ENCODE data around the gene MOB2.

DNA sequence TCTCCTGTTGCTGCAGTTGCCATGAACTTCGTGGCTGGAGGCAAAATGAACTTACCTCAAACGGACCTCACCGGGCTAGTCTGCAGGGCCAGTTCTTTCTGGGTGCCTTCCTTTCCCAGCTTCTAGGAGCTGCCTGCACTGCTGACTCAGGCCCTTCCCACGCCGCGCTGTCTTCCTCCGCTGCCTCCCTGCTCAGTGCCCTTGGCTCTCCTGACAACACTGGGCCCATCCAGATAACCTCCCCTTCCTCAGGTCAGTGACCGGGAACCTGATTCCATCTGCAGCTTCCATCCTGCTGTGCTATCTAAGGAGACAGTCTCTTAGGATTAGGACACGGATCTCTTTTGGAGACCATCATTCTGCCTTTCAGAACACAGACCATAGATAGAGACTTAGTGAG is 19.3 kb downstream of the MOB2 start:
- TF ChIP-seq, protein P1, sequence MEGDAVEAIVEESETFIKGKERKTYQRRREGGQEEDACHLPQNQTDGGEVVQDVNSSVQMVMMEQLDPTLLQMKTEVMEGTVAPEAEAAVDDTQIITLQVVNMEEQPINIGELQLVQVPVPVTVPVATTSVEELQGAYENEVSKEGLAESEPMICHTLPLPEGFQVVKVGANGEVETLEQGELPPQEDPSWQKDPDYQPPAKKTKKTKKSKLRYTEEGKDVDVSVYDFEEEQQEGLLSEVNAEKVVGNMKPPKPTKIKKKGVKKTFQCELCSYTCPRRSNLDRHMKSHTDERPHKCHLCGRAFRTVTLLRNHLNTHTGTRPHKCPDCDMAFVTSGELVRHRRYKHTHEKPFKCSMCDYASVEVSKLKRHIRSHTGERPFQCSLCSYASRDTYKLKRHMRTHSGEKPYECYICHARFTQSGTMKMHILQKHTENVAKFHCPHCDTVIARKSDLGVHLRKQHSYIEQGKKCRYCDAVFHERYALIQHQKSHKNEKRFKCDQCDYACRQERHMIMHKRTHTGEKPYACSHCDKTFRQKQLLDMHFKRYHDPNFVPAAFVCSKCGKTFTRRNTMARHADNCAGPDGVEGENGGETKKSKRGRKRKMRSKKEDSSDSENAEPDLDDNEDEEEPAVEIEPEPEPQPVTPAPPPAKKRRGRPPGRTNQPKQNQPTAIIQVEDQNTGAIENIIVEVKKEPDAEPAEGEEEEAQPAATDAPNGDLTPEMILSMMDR (conservative IDR thresholded peaks at IDR 0.05 in 1 of 2, IDR thresholded peaks at IDR 0.05 in 1 of 2; ENCODE audit: low read depth in 1 of 2, low read length in 2 of 2), result no peak
- no peak for TF ChIP-seq EZH2 (IDR thresholded peaks at IDR 0.05; ENCODE audit: low read length, missing control alignments)
